ENCODE measurements around the gene NDNF. TPM values are rescaled to one million over a fixed set of nuclear protein-coding genes. Genes with fewer than 3 reads are reported as not detected.
A peak's percentile ranks its signal among the peaks of the same experiment; 100 is the strongest.

The NDNF gene
- total RNA-seq = under 1 TPM in 3 of 5 donors, not detected in 2; 0.36 to 0.47 (median 0.41) TPM
- total RNA-seq (2013) = 0.11 TPM
- total RNA-seq = 0 to 0.59 (median 0.07) reads per million in 29 experiments

GRCh38 chr4:121072224-121073003 is at the start of gene NDNF:
Gene NDNF, minus strand, starts transcription at chr4:121072535. Its CDS starts 26,698 bp downstream, at chr4:121045837.
- no peaks in the 10 kb centered on the region for H3K36me3 Mint-ChIP-seq
- H3K27me3 ChIP-seq (replicated peaks in 1 of 2; ENCODE audit: control insufficient read depth in 2 of 2, extremely low read depth in 1 of 2, insufficient read depth in 2 of 2, low read length in 1 of 2) = peaks cover 7 to 37% of the 10 kb centered on the region in 2 experiments
- H3K9me3 ChIP-seq = no peaks in the 10 kb centered on the region
- ATAC-seq (replicated peaks in 1 of 4) (peak; percentile 57 to 75 (median 64)), DNase-seq (peak in 23 of 35 experiments; percentile 2 to 64 (median 22))
- peak within 1 kb of the TSS; percentile 51 to 98 for H3K4me3 ChIP-seq (ENCODE audit: control insufficient read depth in 1 of 2, extremely low read depth in 1 of 2, low read length in 1 of 2)
- H3K27ac Mint-ChIP-seq = peak within 1 kb of the TSS in 1 of 2 donors; percentile 39
- H3K27me3 Mint-ChIP-seq = peaks cover 50 to 66% of the 10 kb centered on the region in 2 donors
- no peaks in the 10 kb centered on the region for H3K36me3 ChIP-seq (ENCODE audit: control insufficient read depth in 2 of 2, extremely low read depth in 1 of 2, insufficient read depth in 1 of 2, low read length in 1 of 2)
- H3K4me1 Mint-ChIP-seq = peaks cover 18 to 31% (median 28%) of the 10 kb centered on the region in 3 donors
- ChIA-PET CTCF (interaction anchor here (0.7 kb wide), 2 partner anchors 23 to 24 kb away, joined by 3 read pairs; no protein-coding TSS in a partner anchor), POLR2A (interaction anchor here in 1 of 2 donors (0.6 kb wide), 1 partner anchor 1617 kb away, joined by 6 read pairs; no protein-coding TSS in a partner anchor)
- WGBS (ENCODE audit: insufficient coverage) = under 1% methylated on average over 58 of the region's 76 CpGs
- no peaks in the 10 kb centered on the region for H3K9me3 Mint-ChIP-seq
- peak within 1 kb of the TSS; percentile 78 to 90 (median 81) for H3K4me3 Mint-ChIP-seq
- H3K4me1 ChIP-seq (ENCODE audit: control insufficient read depth in 1 of 2, extremely low read depth in 1 of 2, insufficient read depth in 2 of 2, low read length in 2 of 2) = peaks cover 5 to 22% of the 10 kb centered on the region in 2 experiments
- H3K27ac ChIP-seq (ENCODE audit: low read length) = no peak within 1 kb of the TSS

GRCh38 chr4:121119715-121120114 is 47.4 kb upstream of the NDNF start:
- CTCF ChIA-PET = no interaction called here
- Histone ChIP-seq H3K4me1 (ENCODE audit: control insufficient read depth in 1 of 2, extremely low read depth in 1 of 2, insufficient read depth in 2 of 2, low read length in 2 of 2) (peaks cover 7 to 18% of the 10 kb centered on the region in 2 experiments), H3K27me3 (replicated peaks in 1 of 2; ENCODE audit: control insufficient read depth in 2 of 2, extremely low read depth in 1 of 2, insufficient read depth in 2 of 2, low read length in 1 of 2) (no peaks in the 10 kb centered on the region), H3K9me3 (no peaks in the 10 kb centered on the region), H3K27ac (ENCODE audit: low read length) (no peak overlapping the region), H3K4me3 (ENCODE audit: control insufficient read depth in 1 of 2, extremely low read depth in 1 of 2, low read length in 1 of 2) (no peak overlapping the region), H3K36me3 (ENCODE audit: control insufficient read depth in 2 of 2, extremely low read depth in 1 of 2, insufficient read depth in 1 of 2, low read length in 1 of 2) (no peaks in the 10 kb centered on the region)
- H3K9me3 Mint-ChIP-seq = no peaks in the 10 kb centered on the region
- H3K36me3 Mint-ChIP-seq = no peaks in the 10 kb centered on the region
- H3K27me3 Mint-ChIP-seq = no peaks in the 10 kb centered on the region
- peaks cover 14 to 15% (median 15%) of the 10 kb centered on the region in 3 donors for H3K4me1 Mint-ChIP-seq
- DNase-seq (no peak), ATAC-seq (replicated peaks in 1 of 4) (no peak)
- POLR2A ChIA-PET = no interaction called here
- no peak overlapping the region for H3K27ac Mint-ChIP-seq
- H3K4me3 Mint-ChIP-seq = no peak overlapping the region
- no CpG with 5 or more reads among the region's 1 CpG for WGBS (ENCODE audit: insufficient coverage)

GRCh38 chr4:121118344-121118743 is 46.0 kb upstream of the NDNF start:
- DNase-seq = no peak
- ChIA-PET POLR2A (interaction anchor here in 1 of 2 donors (0.7 kb wide), 1 partner anchor 33 kb away, joined by 3 read pairs; no protein-coding TSS in a partner anchor), CTCF (interaction anchor here (0.6 to 1.1 kb wide), 4 partner anchors 74 to 614 kb away, joined by 3 to 4 read pairs (median 3); no protein-coding TSS in a partner anchor)
- no peak overlapping the region for H3K4me3 ChIP-seq (ENCODE audit: control insufficient read depth in 1 of 2, extremely low read depth in 1 of 2, low read length in 1 of 2)
- H3K36me3 ChIP-seq (ENCODE audit: control insufficient read depth in 2 of 2, extremely low read depth in 1 of 2, insufficient read depth in 1 of 2, low read length in 1 of 2) = no peaks in the 10 kb centered on the region
- no peaks in the 10 kb centered on the region for H3K9me3 ChIP-seq
- H3K4me1 ChIP-seq (ENCODE audit: control insufficient read depth in 1 of 2, extremely low read depth in 1 of 2, insufficient read depth in 2 of 2, low read length in 2 of 2) = peaks cover 7 to 18% of the 10 kb centered on the region in 2 experiments
- Mint-ChIP-seq H3K27me3 (no peaks in the 10 kb centered on the region), H3K27ac (no peak overlapping the region), H3K9me3 (no peaks in the 10 kb centered on the region), H3K36me3 (no peaks in the 10 kb centered on the region), H3K4me1 (peaks cover 18 to 23% (median 20%) of the 10 kb centered on the region in 3 donors), H3K4me3 (no peak overlapping the region)
- no peak for ATAC-seq (replicated peaks in 1 of 4)
- no peaks in the 10 kb centered on the region for H3K27me3 ChIP-seq (replicated peaks in 1 of 2; ENCODE audit: control insufficient read depth in 2 of 2, extremely low read depth in 1 of 2, insufficient read depth in 2 of 2, low read length in 1 of 2)
- WGBS (ENCODE audit: insufficient coverage) = 100% methylated on average over 1 of the region's 2 CpGs
- no peak overlapping the region for H3K27ac ChIP-seq (ENCODE audit: low read length)

GRCh38 chr4:121114756-121115155 is 42.4 kb upstream of the NDNF start:
- Mint-ChIP-seq H3K9me3 (no peaks in the 10 kb centered on the region), H3K4me3 (no peak overlapping the region), H3K27me3 (no peaks in the 10 kb centered on the region), H3K27ac (no peak overlapping the region), H3K36me3 (no peaks in the 10 kb centered on the region), H3K4me1 (peaks cover 20 to 23% (median 22%) of the 10 kb centered on the region in 3 donors)
- Histone ChIP-seq H3K27me3 (replicated peaks in 1 of 2; ENCODE audit: control insufficient read depth in 2 of 2, extremely low read depth in 1 of 2, insufficient read depth in 2 of 2, low read length in 1 of 2) (no peaks in the 10 kb centered on the region), H3K4me3 (ENCODE audit: control insufficient read depth in 1 of 2, extremely low read depth in 1 of 2, low read length in 1 of 2) (no peak overlapping the region), H3K9me3 (no peaks in the 10 kb centered on the region), H3K36me3 (ENCODE audit: control insufficient read depth in 2 of 2, extremely low read depth in 1 of 2, insufficient read depth in 1 of 2, low read length in 1 of 2) (no peaks in the 10 kb centered on the region), H3K4me1 (ENCODE audit: control insufficient read depth in 1 of 2, extremely low read depth in 1 of 2, insufficient read depth in 2 of 2, low read length in 2 of 2) (peaks cover 7 to 15% of the 10 kb centered on the region in 2 experiments), H3K27ac (ENCODE audit: low read length) (no peak overlapping the region)
- ATAC-seq (replicated peaks in 1 of 4) (no peak), DNase-seq (no peak)
- POLR2A ChIA-PET = no interaction called here
- no CpG with 5 or more reads among the region's 1 CpG for WGBS (ENCODE audit: insufficient coverage)
- CTCF ChIA-PET = no interaction called here

GRCh38 chr4:121112530-121112929 is 40.2 kb upstream of the NDNF start:
- Histone ChIP-seq H3K4me1 (ENCODE audit: control insufficient read depth in 1 of 2, extremely low read depth in 1 of 2, insufficient read depth in 2 of 2, low read length in 2 of 2) (peaks cover 0 to 2% of the 10 kb centered on the region in 2 experiments), H3K27ac (ENCODE audit: low read length) (no peak overlapping the region), H3K9me3 (no peaks in the 10 kb centered on the region), H3K4me3 (ENCODE audit: control insufficient read depth in 1 of 2, extremely low read depth in 1 of 2, low read length in 1 of 2) (no peak overlapping the region), H3K36me3 (ENCODE audit: control insufficient read depth in 2 of 2, extremely low read depth in 1 of 2, insufficient read depth in 1 of 2, low read length in 1 of 2) (no peaks in the 10 kb centered on the region), H3K27me3 (replicated peaks in 1 of 2; ENCODE audit: control insufficient read depth in 2 of 2, extremely low read depth in 1 of 2, insufficient read depth in 2 of 2, low read length in 1 of 2) (no peaks in the 10 kb centered on the region)
- ATAC-seq (replicated peaks in 1 of 4) (no peak), DNase-seq (peak in 1 of 35 experiments; percentile 26)
- no peak overlapping the region for H3K27ac Mint-ChIP-seq
- H3K4me3 Mint-ChIP-seq = no peak overlapping the region
- POLR2A ChIA-PET = no interaction called here
- CTCF ChIA-PET = interaction anchor here (0.6 to 1.3 kb wide), 3 partner anchors 27 to 846 kb away, joined by 3 to 4 read pairs (median 4); no protein-coding TSS in a partner anchor
- H3K9me3 Mint-ChIP-seq = no peaks in the 10 kb centered on the region
- H3K4me1 Mint-ChIP-seq = peaks cover 6 to 14% (median 8%) of the 10 kb centered on the region in 3 donors
- H3K27me3 Mint-ChIP-seq = no peaks in the 10 kb centered on the region
- no peaks in the 10 kb centered on the region for H3K36me3 Mint-ChIP-seq

GRCh38 chr4:121108557-121108956 is 36.2 kb upstream of the NDNF start:
- 90% methylated on average over 2 of the region's 2 CpGs for WGBS (ENCODE audit: insufficient coverage)
- H3K36me3 Mint-ChIP-seq = no peaks in the 10 kb centered on the region
- peaks cover 2 to 5% (median 2%) of the 10 kb centered on the region in 3 donors for H3K4me1 Mint-ChIP-seq
- POLR2A ChIA-PET = no interaction called here
- H3K27me3 ChIP-seq (replicated peaks in 1 of 2; ENCODE audit: control insufficient read depth in 2 of 2, extremely low read depth in 1 of 2, insufficient read depth in 2 of 2, low read length in 1 of 2) = peaks cover 0 to 3% of the 10 kb centered on the region in 2 experiments
- no peak overlapping the region for H3K27ac Mint-ChIP-seq
- no peak overlapping the region for H3K27ac ChIP-seq (ENCODE audit: low read length)
- no peaks in the 10 kb centered on the region for H3K9me3 Mint-ChIP-seq
- ATAC-seq (replicated peaks in 1 of 4) (no peak), DNase-seq (no peak)
- H3K4me3 Mint-ChIP-seq = no peak overlapping the region
- CTCF ChIA-PET = interaction anchor here (0.7 to 0.8 kb wide), 2 partner anchors 84 kb away, joined by 3 to 4 read pairs; no protein-coding TSS in a partner anchor
- peaks cover 0 to 5% of the 10 kb centered on the region in 2 experiments for H3K4me1 ChIP-seq (ENCODE audit: control insufficient read depth in 1 of 2, extremely low read depth in 1 of 2, insufficient read depth in 2 of 2, low read length in 2 of 2)
- no peaks in the 10 kb centered on the region for H3K9me3 ChIP-seq
- no peaks in the 10 kb centered on the region for H3K27me3 Mint-ChIP-seq
- no peak overlapping the region for H3K4me3 ChIP-seq (ENCODE audit: control insufficient read depth in 1 of 2, extremely low read depth in 1 of 2, low read length in 1 of 2)
- H3K36me3 ChIP-seq (ENCODE audit: control insufficient read depth in 2 of 2, extremely low read depth in 1 of 2, insufficient read depth in 1 of 2, low read length in 1 of 2) = no peaks in the 10 kb centered on the region

Data from T-cell (primary cell).